OCI-LY1 (cell line): ENCODE measurements around the gene NFIX.

Experiments used
- H2AFZ ChIP-seq: fragments of 200-600 bp; sonication (generic), shearing (Covaris generic); 2 replicates; pipeline ENCODE4 v1.6.0; 2014; ENCODE audit warnings: antibody characterized with exemption, mild to moderate bottlenecking, low read length
- H3F3A ChIP-seq: fragments of 200-600 bp; sonication (generic), shearing (Covaris generic); 2 replicates; pipeline ENCODE4 v1.6.0; 2014; ENCODE audit warnings: mild to moderate bottlenecking, antibody characterized with exemption, low read length, moderate library complexity; ENCODE audit not compliant: insufficient read depth
- H3K27ac ChIP-seq: fragments of 200-600 bp; sonication (generic); 2 replicates; pipeline ENCODE4 v1.5.1; 2014; ENCODE audit warnings: low read length, mixed run types, mild to moderate bottlenecking, low read depth; ENCODE audit not compliant: poor library complexity, severe bottlenecking
- H3K27me3 ChIP-seq: fragments of 200-600 bp; sonication (generic); 2 replicates; pipeline ENCODE4 v1.6.0; 2014; ENCODE audit warnings: antibody characterized with exemption, mild to moderate bottlenecking, low read length, moderate library complexity; ENCODE audit not compliant: insufficient read depth
- H3K36me3 ChIP-seq: fragments of 200-600 bp; sonication (generic); 2 replicates; pipeline ENCODE4 v1.6.1; 2014; ENCODE audit warnings: mild to moderate bottlenecking, antibody characterized with exemption, low read length, moderate library complexity, mixed read lengths; ENCODE audit not compliant: insufficient read depth
- H3K4me1 ChIP-seq: fragments of 200-600 bp; sonication (generic); 2 replicates; pipeline ENCODE4 v1.5.1; 2014; ENCODE audit warnings: mild to moderate bottlenecking, low read length, moderate library complexity; ENCODE audit not compliant: insufficient read depth, severe bottlenecking
- H3K4me2 ChIP-seq: fragments of 200-600 bp; sonication (generic), shearing (Covaris generic); 2 replicates; pipeline ENCODE4 v1.6.1; 2014; ENCODE audit warnings: low read length
- H3K4me3 ChIP-seq: fragments of 200-600 bp; sonication (generic); 2 replicates; pipeline ENCODE4 v1.5.1; 2014; ENCODE audit warnings: low read length, low read depth, mild to moderate bottlenecking, mixed read lengths; ENCODE audit not compliant: poor library complexity, severe bottlenecking
- H3K79me2 ChIP-seq: fragments of 200-600 bp; shearing (Covaris generic); 2 replicates; pipeline ENCODE4 v1.6.1; 2016; ENCODE audit warnings: mixed run types, low read length, mixed read lengths; ENCODE audit not compliant: insufficient read depth
- H3K9ac ChIP-seq: fragments of 200-600 bp; sonication (generic), shearing (Covaris generic); 2 replicates; pipeline ENCODE4 v1.6.1; 2014; ENCODE audit warnings: mild to moderate bottlenecking, low read length, mixed read lengths
- H3K9me2 ChIP-seq: fragments of 200-600 bp; sonication (generic), shearing (Covaris generic); 2 replicates; pipeline ENCODE4 v1.6.1; 2014; ENCODE audit warnings: low read depth, mild to moderate bottlenecking, low read length, mixed read lengths
- H3K9me3 ChIP-seq: fragments of 200-600 bp; shearing (Covaris generic); 2 replicates; pipeline ENCODE4 v1.6.1; 2014; ENCODE audit warnings: low read length, mixed read lengths
- H4K20me1 ChIP-seq: fragments of 200-600 bp; sonication (generic), shearing (Covaris generic); 2 replicates; pipeline ENCODE4 v1.6.0; 2016; ENCODE audit warnings: mild to moderate bottlenecking, low read length; ENCODE audit not compliant: insufficient read depth
- EZH2 ChIP-seq: fragments of 200-600 bp; sonication (generic), shearing (Covaris generic); IDR thresholded peaks from 2 replicates; pipeline ENCODE4 v1.8.0; 2017; ENCODE audit warnings: borderline replicate concordance, mixed run types, mild to moderate bottlenecking, antibody characterized with exemption, low read length, moderate library complexity, mixed read lengths
- TF ChIP-seq, protein P1 (sequence below): fragments of 200-600 bp; sonication (generic), shearing (Covaris generic); IDR thresholded peaks from 2 replicates; pipeline ENCODE4 v1.5.1; 2017; ENCODE audit warnings: mild to moderate bottlenecking, antibody characterized with exemption, low read length, moderate library complexity, mixed read lengths

Gene NFIX

DNA sequence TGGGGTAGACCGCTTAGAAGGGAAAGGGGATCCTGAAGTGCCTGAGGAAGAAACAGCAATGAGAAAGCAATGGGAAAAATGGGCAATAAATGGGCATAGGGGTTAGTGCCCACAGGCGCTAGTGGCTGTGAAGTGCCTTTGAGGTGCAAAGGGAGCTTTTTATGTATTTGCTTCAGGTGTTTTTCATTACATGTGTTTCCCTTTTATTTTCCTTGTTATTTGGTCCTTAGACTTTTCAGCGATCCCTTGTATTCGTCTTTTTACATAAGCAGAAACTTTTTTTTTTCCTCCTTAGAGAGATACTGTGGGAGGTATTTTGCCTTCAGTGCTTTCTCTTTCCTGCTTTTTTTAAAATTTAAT, 19.6 kb downstream of the NFIX start:
- H2AFZ ChIP-seq = no peak overlapping the region
- H3K4me1 ChIP-seq = no peaks in the 10 kb centered on the region
- H3K4me2 ChIP-seq = no peak overlapping the region
- H3K27me3 ChIP-seq = peaks cover 6% of the 10 kb centered on the region; the same call in 1 of the 2 replicates
- H4K20me1 ChIP-seq = no peaks in the 10 kb centered on the region
- H3K9ac ChIP-seq = no peak overlapping the region
- no peak overlapping the region for H3K27ac ChIP-seq
- H3K4me3 ChIP-seq = no peak overlapping the region
- H3K79me2 ChIP-seq = no peaks in the 10 kb centered on the region
- TF ChIP-seq EZH2 = no peak
- TF ChIP-seq, protein P1, sequence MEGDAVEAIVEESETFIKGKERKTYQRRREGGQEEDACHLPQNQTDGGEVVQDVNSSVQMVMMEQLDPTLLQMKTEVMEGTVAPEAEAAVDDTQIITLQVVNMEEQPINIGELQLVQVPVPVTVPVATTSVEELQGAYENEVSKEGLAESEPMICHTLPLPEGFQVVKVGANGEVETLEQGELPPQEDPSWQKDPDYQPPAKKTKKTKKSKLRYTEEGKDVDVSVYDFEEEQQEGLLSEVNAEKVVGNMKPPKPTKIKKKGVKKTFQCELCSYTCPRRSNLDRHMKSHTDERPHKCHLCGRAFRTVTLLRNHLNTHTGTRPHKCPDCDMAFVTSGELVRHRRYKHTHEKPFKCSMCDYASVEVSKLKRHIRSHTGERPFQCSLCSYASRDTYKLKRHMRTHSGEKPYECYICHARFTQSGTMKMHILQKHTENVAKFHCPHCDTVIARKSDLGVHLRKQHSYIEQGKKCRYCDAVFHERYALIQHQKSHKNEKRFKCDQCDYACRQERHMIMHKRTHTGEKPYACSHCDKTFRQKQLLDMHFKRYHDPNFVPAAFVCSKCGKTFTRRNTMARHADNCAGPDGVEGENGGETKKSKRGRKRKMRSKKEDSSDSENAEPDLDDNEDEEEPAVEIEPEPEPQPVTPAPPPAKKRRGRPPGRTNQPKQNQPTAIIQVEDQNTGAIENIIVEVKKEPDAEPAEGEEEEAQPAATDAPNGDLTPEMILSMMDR = no peak
- no peaks in the 10 kb centered on the region for H3F3A ChIP-seq
- no peaks in the 10 kb centered on the region for H3K9me3 ChIP-seq
- H3K9me2 ChIP-seq = no peaks in the 10 kb centered on the region
- H3K36me3 ChIP-seq = no peaks in the 10 kb centered on the region

DNA sequence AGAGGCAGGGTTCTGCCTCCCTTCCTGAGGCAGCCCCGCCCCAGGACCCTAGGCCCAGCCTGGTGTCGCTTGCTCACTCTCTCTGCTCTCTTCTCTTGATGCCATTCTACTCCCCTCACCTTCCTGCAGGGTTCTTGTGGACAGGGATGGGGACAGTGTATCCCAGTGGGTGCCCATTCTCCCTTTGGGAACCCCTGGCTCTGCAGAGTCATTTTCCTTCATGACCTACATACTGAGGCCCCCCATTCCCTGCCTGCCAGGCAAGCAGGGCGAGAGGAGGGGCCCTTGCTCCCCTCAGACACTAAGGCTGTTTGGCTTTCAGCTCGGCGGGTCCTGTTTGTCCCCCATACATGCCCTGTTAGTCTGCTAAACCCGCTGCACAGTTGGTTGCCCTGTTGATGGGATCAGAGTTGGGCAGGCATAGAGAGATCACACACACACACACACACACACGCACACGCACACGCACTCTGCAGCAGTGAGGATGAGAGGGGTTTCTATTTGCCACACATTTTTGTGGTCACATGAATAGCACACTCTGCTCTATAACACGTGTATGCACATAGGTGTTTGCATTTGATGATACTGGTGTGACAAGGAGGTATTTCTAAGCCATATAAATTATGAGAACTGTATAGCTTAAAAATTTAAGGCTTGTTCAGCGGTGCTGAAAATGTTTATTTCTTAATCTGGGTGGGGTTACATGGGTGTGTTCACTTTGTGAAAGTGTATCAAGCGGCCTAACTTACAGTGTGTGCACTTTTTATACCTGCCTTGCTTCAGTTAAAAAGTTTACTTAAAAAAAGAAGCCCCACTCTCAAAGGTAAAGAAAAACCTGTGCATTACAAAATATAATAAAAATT, 20.3 kb downstream of the NFIX start:
- Histone ChIP-seq H3K4me2 (no peak overlapping the region), H3K4me3 (no peak overlapping the region), H2AFZ (no peak overlapping the region), H3K27ac (no peak overlapping the region), H3K9ac (no peak overlapping the region), H3K9me2 (no peaks in the 10 kb centered on the region), H3K4me1 (no peaks in the 10 kb centered on the region), H3K36me3 (no peaks in the 10 kb centered on the region), H3F3A (no peaks in the 10 kb centered on the region), H3K9me3 (no peaks in the 10 kb centered on the region), H4K20me1 (no peaks in the 10 kb centered on the region), H3K27me3 (peaks cover 5% of the 10 kb centered on the region; the same call in 1 of the 2 replicates), H3K79me2 (no peaks in the 10 kb centered on the region)
- TF ChIP-seq, protein P1 = no peak
- TF ChIP-seq EZH2 = no peak

DNA sequence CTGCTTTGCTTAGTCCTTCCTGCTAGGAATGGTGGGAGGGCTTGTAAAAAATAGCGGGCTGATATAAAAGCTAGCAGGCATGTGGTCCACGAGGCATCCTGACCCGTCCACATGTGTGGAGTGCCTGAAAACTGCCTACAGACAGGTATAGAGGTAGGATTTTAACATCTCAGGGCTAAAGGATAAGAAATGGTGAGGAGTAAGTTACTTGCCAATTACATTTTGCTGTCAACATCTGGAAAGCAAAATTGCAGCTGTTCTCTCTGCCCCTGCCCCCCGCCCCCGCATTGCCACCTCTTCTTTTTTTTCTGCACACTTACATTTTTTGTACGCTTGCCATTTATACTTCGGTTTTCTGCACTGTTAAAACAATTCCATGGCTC, 21.0 kb downstream of the NFIX start:
- Histone ChIP-seq H3K4me2 (no peak overlapping the region), H3K9me2 (no peaks in the 10 kb centered on the region), H3K27ac (no peak overlapping the region), H3F3A (no peaks in the 10 kb centered on the region), H4K20me1 (no peaks in the 10 kb centered on the region), H2AFZ (no peak overlapping the region), H3K9ac (no peak overlapping the region), H3K36me3 (no peaks in the 10 kb centered on the region), H3K9me3 (no peaks in the 10 kb centered on the region), H3K4me1 (no peaks in the 10 kb centered on the region), H3K27me3 (peaks cover 5% of the 10 kb centered on the region; the same call in 1 of the 2 replicates), H3K79me2 (no peaks in the 10 kb centered on the region), H3K4me3 (no peak overlapping the region)
- no peak for TF ChIP-seq EZH2
- TF ChIP-seq, protein P1 = no peak
